ENCODE measurements around the gene BAIAP2L1. TPM values are rescaled to one million over a fixed set of nuclear protein-coding genes. Genes with fewer than 3 reads are reported as not detected.

The BAIAP2L1 gene
- total and polyA plus RNA-seq, 9 of the 15 experiments (the other 6 are each of a cell fraction or from before 2014, with no cell fraction given) = 4.2 to 29.8 (median 15.5) TPM

DNA sequence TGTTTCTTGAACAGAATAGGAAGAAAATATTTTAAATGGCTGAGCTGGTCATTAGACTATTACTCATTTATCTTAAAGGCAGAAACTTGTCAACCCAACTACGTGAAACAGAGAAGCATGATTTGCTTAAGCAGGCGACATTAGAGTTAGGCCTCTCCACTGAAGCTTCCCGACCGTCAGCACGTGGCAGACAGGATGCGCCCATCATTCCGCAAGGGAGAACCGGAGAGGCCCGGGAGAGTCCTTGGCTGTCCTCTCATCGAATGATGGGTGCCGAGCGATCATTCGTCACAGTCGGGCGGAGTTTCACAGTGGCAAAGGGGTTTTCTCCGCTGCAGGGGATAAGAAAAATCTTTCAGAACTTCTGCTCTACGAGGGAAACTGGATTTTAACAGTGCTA lies 107.6 kb downstream of the BAIAP2L1 start (continued):
- TF ChIP-seq, protein P1, sequence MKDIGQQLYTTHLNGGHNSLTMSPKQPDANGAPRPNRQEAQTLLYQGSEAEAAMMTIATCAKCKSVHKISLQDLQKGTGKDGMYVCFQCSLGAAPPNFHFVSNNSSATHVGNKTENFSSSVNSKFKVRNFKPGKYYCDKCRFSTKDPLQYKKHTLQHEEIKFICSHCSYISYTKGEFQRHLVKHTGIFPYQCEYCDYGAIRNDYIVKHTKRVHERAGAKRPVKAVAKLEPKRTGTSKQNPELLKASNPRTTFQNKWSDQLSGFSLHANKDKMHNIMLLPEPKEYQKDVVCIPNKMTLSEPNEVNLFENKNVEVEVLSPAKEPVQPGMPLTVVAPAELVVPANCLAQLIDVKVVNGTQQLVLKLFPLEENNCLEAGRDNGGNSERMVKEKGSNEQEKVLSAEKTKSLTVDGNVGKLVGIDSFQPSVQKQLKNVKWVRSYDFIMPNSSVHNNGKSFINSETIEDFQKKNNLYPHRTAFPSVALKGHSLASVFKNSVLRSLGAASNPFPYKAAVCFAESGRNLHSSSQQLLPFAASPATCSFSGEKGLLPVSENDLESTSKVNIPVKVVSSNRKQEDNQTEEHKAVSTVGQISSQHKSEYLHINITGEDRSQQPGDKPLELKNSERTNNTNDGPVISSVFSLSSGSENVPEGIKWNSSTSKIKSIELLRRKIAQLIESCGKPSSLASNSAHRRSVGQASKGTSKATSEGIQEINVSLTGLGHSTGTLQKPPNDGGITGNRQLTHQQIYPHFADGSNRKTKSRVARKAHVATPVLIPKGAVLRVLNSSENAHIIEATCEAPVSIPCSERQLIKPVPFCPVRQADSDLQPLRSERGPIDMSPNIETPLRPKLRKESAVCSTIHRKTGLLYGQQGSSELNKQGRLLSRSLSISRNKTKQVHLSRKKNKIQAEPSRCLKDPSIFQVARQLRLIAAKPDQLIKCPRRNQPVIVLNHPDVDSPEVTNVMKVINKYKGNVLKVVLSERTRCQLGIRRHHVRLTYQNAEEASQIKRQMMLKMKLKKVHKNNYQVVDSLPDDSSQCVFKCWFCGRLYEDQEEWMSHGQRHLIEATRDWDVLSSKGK (CRISPR knock-in tag; IDR thresholded peaks at IDR 0.05) = no peak
- TF ChIP-seq NCOA4 (IDR thresholded peaks at IDR 0.05; ENCODE audit: partially characterized antibody) (no peak), POLR2H (tag; IDR thresholded peaks at IDR 0.05; ENCODE audit: low read depth) (no peak), RFX5 (IDR thresholded peaks at IDR 0.05; ENCODE audit: low read depth, low read length) (no peak)
- TF ChIP-seq, protein P2, sequence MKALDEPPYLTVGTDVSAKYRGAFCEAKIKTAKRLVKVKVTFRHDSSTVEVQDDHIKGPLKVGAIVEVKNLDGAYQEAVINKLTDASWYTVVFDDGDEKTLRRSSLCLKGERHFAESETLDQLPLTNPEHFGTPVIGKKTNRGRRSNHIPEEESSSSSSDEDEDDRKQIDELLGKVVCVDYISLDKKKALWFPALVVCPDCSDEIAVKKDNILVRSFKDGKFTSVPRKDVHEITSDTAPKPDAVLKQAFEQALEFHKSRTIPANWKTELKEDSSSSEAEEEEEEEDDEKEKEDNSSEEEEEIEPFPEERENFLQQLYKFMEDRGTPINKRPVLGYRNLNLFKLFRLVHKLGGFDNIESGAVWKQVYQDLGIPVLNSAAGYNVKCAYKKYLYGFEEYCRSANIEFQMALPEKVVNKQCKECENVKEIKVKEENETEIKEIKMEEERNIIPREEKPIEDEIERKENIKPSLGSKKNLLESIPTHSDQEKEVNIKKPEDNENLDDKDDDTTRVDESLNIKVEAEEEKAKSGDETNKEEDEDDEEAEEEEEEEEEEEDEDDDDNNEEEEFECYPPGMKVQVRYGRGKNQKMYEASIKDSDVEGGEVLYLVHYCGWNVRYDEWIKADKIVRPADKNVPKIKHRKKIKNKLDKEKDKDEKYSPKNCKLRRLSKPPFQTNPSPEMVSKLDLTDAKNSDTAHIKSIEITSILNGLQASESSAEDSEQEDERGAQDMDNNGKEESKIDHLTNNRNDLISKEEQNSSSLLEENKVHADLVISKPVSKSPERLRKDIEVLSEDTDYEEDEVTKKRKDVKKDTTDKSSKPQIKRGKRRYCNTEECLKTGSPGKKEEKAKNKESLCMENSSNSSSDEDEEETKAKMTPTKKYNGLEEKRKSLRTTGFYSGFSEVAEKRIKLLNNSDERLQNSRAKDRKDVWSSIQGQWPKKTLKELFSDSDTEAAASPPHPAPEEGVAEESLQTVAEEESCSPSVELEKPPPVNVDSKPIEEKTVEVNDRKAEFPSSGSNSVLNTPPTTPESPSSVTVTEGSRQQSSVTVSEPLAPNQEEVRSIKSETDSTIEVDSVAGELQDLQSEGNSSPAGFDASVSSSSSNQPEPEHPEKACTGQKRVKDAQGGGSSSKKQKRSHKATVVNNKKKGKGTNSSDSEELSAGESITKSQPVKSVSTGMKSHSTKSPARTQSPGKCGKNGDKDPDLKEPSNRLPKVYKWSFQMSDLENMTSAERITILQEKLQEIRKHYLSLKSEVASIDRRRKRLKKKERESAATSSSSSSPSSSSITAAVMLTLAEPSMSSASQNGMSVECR (CRISPR knock-in tag; IDR thresholded peaks at IDR 0.05) = no peak
